Astrocyte of the cerebellum (primary cell): ENCODE data around the gene CBL.

Source experiments
- DNase-seq: peaks from one replicate; pipeline ENCODE4 v3.0.0-alpha.2; 2011; ENCODE audit warnings: low read depth
- H3K4me3 ChIP-seq: 2 replicates; pipeline ENCODE4 v1.5.1; 2011; ENCODE audit warnings: mild to moderate bottlenecking, low read depth, low read length, moderate library complexity
- in situ Hi-C: cut with HindIII; loops from 2 replicates; pipeline ENCODE4 v1.10.0; 2017; ENCODE audit warnings: low sequenced_read_pairs
- TF ChIP-seq, protein P1 (sequence below): IDR thresholded peaks from 2 replicates; pipeline ENCODE4 v1.5.1; 2012; ENCODE audit warnings: low read length, low read depth, moderate library complexity, mild to moderate bottlenecking; ENCODE audit errors: missing control alignments

CBL gene

GRCh38 chr11:119249671-119250010, 43.5 kb downstream of the CBL start:
- TF ChIP-seq, protein P1, sequence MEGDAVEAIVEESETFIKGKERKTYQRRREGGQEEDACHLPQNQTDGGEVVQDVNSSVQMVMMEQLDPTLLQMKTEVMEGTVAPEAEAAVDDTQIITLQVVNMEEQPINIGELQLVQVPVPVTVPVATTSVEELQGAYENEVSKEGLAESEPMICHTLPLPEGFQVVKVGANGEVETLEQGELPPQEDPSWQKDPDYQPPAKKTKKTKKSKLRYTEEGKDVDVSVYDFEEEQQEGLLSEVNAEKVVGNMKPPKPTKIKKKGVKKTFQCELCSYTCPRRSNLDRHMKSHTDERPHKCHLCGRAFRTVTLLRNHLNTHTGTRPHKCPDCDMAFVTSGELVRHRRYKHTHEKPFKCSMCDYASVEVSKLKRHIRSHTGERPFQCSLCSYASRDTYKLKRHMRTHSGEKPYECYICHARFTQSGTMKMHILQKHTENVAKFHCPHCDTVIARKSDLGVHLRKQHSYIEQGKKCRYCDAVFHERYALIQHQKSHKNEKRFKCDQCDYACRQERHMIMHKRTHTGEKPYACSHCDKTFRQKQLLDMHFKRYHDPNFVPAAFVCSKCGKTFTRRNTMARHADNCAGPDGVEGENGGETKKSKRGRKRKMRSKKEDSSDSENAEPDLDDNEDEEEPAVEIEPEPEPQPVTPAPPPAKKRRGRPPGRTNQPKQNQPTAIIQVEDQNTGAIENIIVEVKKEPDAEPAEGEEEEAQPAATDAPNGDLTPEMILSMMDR = no peak
- DNase-seq = no peak
- H3K4me3 ChIP-seq = no peak overlapping the region
- in situ Hi-C loops = no loop called here

DNA sequence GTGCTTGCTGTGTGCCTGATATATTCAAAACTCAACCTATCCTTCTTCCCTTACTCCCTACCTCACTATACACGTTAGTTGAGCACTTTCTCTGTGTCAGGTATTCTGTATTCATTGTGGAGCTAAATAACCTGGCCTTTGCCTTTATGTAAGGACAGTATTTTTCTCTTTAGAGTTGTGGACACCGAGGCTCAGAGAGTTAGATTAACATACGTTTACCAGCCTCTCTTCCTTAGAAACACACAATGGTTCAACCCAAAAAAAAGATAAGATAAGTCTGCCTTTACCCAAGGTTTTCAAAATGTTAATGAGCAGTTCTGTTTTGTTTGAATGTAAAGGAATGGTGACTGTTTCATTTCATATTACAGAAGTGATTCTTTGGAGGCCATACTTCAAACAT, 45.0 kb downstream of the CBL start:
- H3K4me3 ChIP-seq = no peak overlapping the region
- TF ChIP-seq, protein P1 = no peak
- in situ Hi-C loops = no loop called here
- DNase-seq = no peak

- H3K4me3 ChIP-seq = no peak overlapping the region
- TF ChIP-seq, protein P1 = no peak
- in situ Hi-C loops = no loop called here
- no peak for DNase-seq
Observed at GRCh38 chr11:119254239-119254638, 48.1 kb downstream of the CBL start.

DNA sequence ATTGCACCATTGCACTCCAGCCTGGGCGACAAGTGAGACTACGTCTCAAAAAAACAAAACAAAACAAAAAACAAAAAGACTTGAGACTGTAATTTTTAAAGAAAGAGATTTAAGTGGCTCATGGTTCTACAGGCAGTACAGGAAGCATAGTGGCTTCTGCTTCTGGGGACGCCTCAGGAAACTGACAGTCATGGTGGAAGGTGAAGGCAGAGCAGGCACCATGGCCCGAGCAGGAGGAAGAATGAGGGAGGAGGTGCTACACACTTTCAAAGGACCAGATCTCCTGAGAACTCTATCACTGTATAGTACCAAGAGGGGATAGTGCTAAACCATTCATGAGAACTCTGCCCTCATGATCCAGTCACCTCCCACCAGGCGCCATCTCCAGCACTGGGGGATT, 52.0 kb downstream of the CBL start:
- no peak overlapping the region for H3K4me3 ChIP-seq
- TF ChIP-seq, protein P1 = no peak
- in situ Hi-C loops = no loop called here
- DNase-seq = no peak

- in situ Hi-C loops = no loop called here
- no peak for DNase-seq
- H3K4me3 ChIP-seq = no peak overlapping the region
- TF ChIP-seq, protein P1 = no peak
Observed at GRCh38 chr11:119258983-119259382, 52.8 kb downstream of the CBL start.

- DNase-seq = no peak
- H3K4me3 ChIP-seq = no peak overlapping the region
- in situ Hi-C loops = no loop called here
- TF ChIP-seq, protein P1 = no peak
Observed at GRCh38 chr11:119262668-119263351, 56.7 kb downstream of the CBL start.
